Measurements from ENCODE around the gene KRT76.

The KRT76 gene

GRCh38 chr12:52748578-52748977 lies 28.6 kb downstream of the KRT76 start:
- Histone ChIP-seq H3K4me3 (ENCODE audit: low read depth, low read length) (no peak overlapping the region), H3K27me3 (ENCODE audit: insufficient read depth, low read depth, severe bottlenecking) (peaks cover 68% of the 10 kb centered on the region), H3K36me3 (no peaks in the 10 kb centered on the region), H3K27ac (no peak overlapping the region), H3K9me3 (ENCODE audit: severe bottlenecking) (no peaks in the 10 kb centered on the region)
- no peak for TF ChIP-seq CTCF (IDR thresholded peaks at IDR 0.05; ENCODE audit: low read depth, low read length)
- no peak for DNase-seq

- DNase-seq = no peak
- H3K36me3 ChIP-seq = no peaks in the 10 kb centered on the region
- H3K27me3 ChIP-seq (ENCODE audit: insufficient read depth, low read depth, severe bottlenecking) = peaks cover 83% of the 10 kb centered on the region
- no peak overlapping the region for H3K27ac ChIP-seq
- no peaks in the 10 kb centered on the region for H3K9me3 ChIP-seq (ENCODE audit: severe bottlenecking)
- H3K4me3 ChIP-seq (ENCODE audit: low read depth, low read length) = no peak overlapping the region
- TF ChIP-seq CTCF (IDR thresholded peaks at IDR 0.05; ENCODE audit: low read depth, low read length) = no peak
These were observed 31.6 kb downstream of the KRT76 start for GRCh38 chr12:52745554-52745953.

- TF ChIP-seq CTCF (IDR thresholded peaks at IDR 0.05; ENCODE audit: low read depth, low read length) = no peak
- no peak for DNase-seq
- H3K36me3 ChIP-seq = no peaks in the 10 kb centered on the region
- H3K9me3 ChIP-seq (ENCODE audit: severe bottlenecking) = no peaks in the 10 kb centered on the region
- H3K27me3 ChIP-seq (ENCODE audit: insufficient read depth, low read depth, severe bottlenecking) = peaks cover 91% of the 10 kb centered on the region
- no peak overlapping the region for H3K27ac ChIP-seq
- H3K4me3 ChIP-seq (ENCODE audit: low read depth, low read length) = no peak overlapping the region
These were observed 32.5 kb downstream of the KRT76 start for GRCh38 chr12:52744493-52745156.

GRCh38 chr12:52742822-52743457 lies 34.2 kb downstream of the KRT76 start:
- Histone ChIP-seq H3K27me3 (ENCODE audit: insufficient read depth, low read depth, severe bottlenecking) (peaks cover 85% of the 10 kb centered on the region), H3K9me3 (ENCODE audit: severe bottlenecking) (no peaks in the 10 kb centered on the region), H3K27ac (no peak overlapping the region), H3K4me3 (ENCODE audit: low read depth, low read length) (no peak overlapping the region), H3K36me3 (no peaks in the 10 kb centered on the region)
- no peak for DNase-seq
- TF ChIP-seq CTCF (IDR thresholded peaks at IDR 0.05; ENCODE audit: low read depth, low read length) = no peak

- Histone ChIP-seq H3K27me3 (ENCODE audit: insufficient read depth, low read depth, severe bottlenecking) (peaks cover 78% of the 10 kb centered on the region), H3K36me3 (no peaks in the 10 kb centered on the region), H3K4me3 (ENCODE audit: low read depth, low read length) (no peak overlapping the region), H3K27ac (no peak overlapping the region), H3K9me3 (ENCODE audit: severe bottlenecking) (no peaks in the 10 kb centered on the region)
- TF ChIP-seq CTCF (IDR thresholded peaks at IDR 0.05; ENCODE audit: low read depth, low read length) = no peak
- no peak for DNase-seq
These were observed 35.0 kb downstream of the KRT76 start for GRCh38 chr12:52742196-52742580.
